22Rv1 (cell line): Measurements from ENCODE around the gene RABL2B.

Source experiments
- H3K27ac ChIP-seq: fragments of 450-650 bp; 2 replicates; pipeline ENCODE4 v1.5.1; 2017
- CTCF ChIP-seq: fragments of 450-650 bp; IDR thresholded peaks from 2 replicates; pipeline ENCODE4 v1.5.1; 2017; ENCODE audit warnings: mild to moderate bottlenecking
- ZFX ChIP-seq: fragments of 450-650 bp; IDR thresholded peaks from 2 replicates; pipeline ENCODE4 v1.6.1; 2017; ENCODE audit warnings: antibody characterized with exemption, borderline replicate concordance

The RABL2B gene

GRCh38 chr22:50739894-50740293 lies 43.5 kb downstream of the RABL2B start:
- no peak overlapping the region for H3K27ac ChIP-seq
- TF ChIP-seq CTCF (no peak), ZFX (no peak)

- no peak for TF ChIP-seq ZFX
- no peak overlapping the region for H3K27ac ChIP-seq
Observed at GRCh38 chr22:50739279-50739691, 44.2 kb downstream of the RABL2B start.

GRCh38 chr22:50738649-50739227 lies 44.7 kb downstream of the RABL2B start:
- H3K27ac ChIP-seq: no peak overlapping the region
- TF ChIP-seq CTCF (no peak), ZFX (no peak)

GRCh38 chr22:50737728-50738648 lies 45.4 kb downstream of the RABL2B start, which contains the start of gene ACR:
ACR (plus strand) TSS chr22:50738204; CDS start chr22:50738236, 32 bp downstream.
- H3K27ac ChIP-seq: no peak within 1 kb of the TSS
- no peak for TF ChIP-seq CTCF
- TF ChIP-seq ZFX: no peak

GRCh38 chr22:50735739-50736030 lies 47.8 kb downstream of the RABL2B start:
- H3K27ac ChIP-seq: no peak overlapping the region
- TF ChIP-seq ZFX (no peak), CTCF (no peak)

- TF ChIP-seq ZFX (no peak), CTCF (no peak)
- H3K27ac ChIP-seq: no peak overlapping the region
Observed at GRCh38 chr22:50734986-50735738, 48.3 kb downstream of the RABL2B start.

- no peak overlapping the region for H3K27ac ChIP-seq
- TF ChIP-seq CTCF (no peak), ZFX (no peak)
Observed at GRCh38 chr22:50734343-50734771, 49.1 kb downstream of the RABL2B start.
